Uterus (tissue), 4 donors: ENCODE measurements around the gene GIMAP2. TPM values are rescaled to one million over a fixed set of nuclear protein-coding genes. Genes with fewer than 3 reads are reported as not detected.

Experiments used
- DNase-seq, 2 donors: peaks; one replicate each; pipeline ENCODE4 v3.0.0-alpha.2; 2019 to 2020
- H3K27ac ChIP-seq, 2 donors: fragments of 200-600 bp; sonication (generic); 1 replicate in 1 of 2; 2 replicates in 1 of 2; pipeline ENCODE4 v1.5.1; 2016 to 2018
- H3K27me3 ChIP-seq, 2 donors: fragments of 200-600 bp; sonication (generic); one replicate each; pipeline ENCODE4 v1.5.1; 2018 to 2019; ENCODE audit warnings: control low read depth in 1 of 2
- H3K36me3 ChIP-seq, 2 donors: fragments of 200-600 bp; sonication (generic); one replicate each; pipeline ENCODE4 v1.5.1; 2019; ENCODE audit warnings: control low read depth in 1 of 2
- H3K4me1 ChIP-seq, 2 donors: fragments of 200-600 bp; sonication (generic); one replicate each; pipeline ENCODE4 v1.5.1; 2018 to 2019; ENCODE audit warnings: control low read depth in 1 of 2
- H3K4me3 ChIP-seq, 2 donors: fragments of 200-600 bp; sonication (generic); 1 replicate in 1 of 2; 2 replicates in 1 of 2; pipeline ENCODE4 v1.5.1; 2018 to 2019; ENCODE audit warnings: mild to moderate bottlenecking in 1 of 2
- H3K9me3 ChIP-seq, 2 donors: fragments of 200-600 bp; sonication (generic); one replicate each; pipeline ENCODE4 v1.5.1; 2019; ENCODE audit warnings: control low read depth in 1 of 2
- POLR2A ChIP-seq, 2 donors: fragments of 450-650 bp; IDR thresholded peaks; one replicate each; pipeline ENCODE4 v1.6.1; 2016; ENCODE audit warnings: antibody characterized with exemption in 2 of 2, mild to moderate bottlenecking in 1 of 2, moderate library complexity in 1 of 2
- intact Hi-C: fragments of 100-400 bp; cut with DNase I; formaldehyde crosslinking; loops from one replicate; pipeline ENCODE4 v1.15.1; 2023; ENCODE audit warnings: low total_unique reads
- total RNA-seq, 4 donors: library from RNA; depleted of rRNA in 3 of 4; stranded (reverse); fragments of >200 nt in 3 of 4; gene quantifications; one replicate each; pipeline versions ENCODE4 v1.1.0 to v1.2.4, GENCODE V29; 2014 to 2023
- TF ChIP-seq, protein P1 (sequence below), 4 experiments: fragments of 200-600 bp in 2 of 4; fragments of 450-650 bp in 2 of 4; sonication (generic) in 2 of 4; IDR thresholded peaks; one replicate each; pipeline ENCODE4 v1.5.1; 2016 to 2019; ENCODE audit warnings: antibody characterized with exemption in 4 of 4, mild to moderate bottlenecking in 2 of 4, moderate library complexity in 1 of 4
- donor health status: DM: yes; HTN: yes; CAD: no.

Gene GIMAP2
- total RNA-seq, 4 donors from 2014 or later = 20.1 to 59.7 (median 35.1) TPM

DNA sequence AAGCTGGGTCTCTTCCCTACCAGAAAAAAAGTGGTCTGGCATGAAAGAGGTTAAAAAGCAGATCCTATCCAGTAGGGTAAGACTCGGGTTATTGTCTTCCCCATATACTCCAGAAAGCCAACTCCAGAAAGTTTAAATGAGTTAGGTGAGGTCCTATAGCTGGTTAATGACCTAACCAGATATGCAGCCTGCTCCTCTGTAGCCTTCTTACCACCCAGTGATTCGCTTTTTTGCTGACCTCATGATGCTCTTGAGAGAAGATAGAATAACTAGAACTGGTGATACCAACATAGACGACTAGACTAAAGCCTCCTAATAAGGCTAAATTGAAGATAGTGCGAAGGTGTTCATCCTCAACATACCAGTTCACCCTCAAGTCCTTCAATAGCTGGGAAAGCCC is 30.2 kb downstream of the GIMAP2 start:
- intact Hi-C loops = no loop called here
- DNase-seq = no peak
- Histone ChIP-seq H3K4me1 (no peaks in the 10 kb centered on the region), H3K27ac (peak overlapping the region; percentile 57 to 80), H3K4me3 (no peak overlapping the region), H3K27me3 (no peaks in the 10 kb centered on the region), H3K9me3 (no peaks in the 10 kb centered on the region), H3K36me3 (no peaks in the 10 kb centered on the region)
- TF ChIP-seq, protein P1, sequence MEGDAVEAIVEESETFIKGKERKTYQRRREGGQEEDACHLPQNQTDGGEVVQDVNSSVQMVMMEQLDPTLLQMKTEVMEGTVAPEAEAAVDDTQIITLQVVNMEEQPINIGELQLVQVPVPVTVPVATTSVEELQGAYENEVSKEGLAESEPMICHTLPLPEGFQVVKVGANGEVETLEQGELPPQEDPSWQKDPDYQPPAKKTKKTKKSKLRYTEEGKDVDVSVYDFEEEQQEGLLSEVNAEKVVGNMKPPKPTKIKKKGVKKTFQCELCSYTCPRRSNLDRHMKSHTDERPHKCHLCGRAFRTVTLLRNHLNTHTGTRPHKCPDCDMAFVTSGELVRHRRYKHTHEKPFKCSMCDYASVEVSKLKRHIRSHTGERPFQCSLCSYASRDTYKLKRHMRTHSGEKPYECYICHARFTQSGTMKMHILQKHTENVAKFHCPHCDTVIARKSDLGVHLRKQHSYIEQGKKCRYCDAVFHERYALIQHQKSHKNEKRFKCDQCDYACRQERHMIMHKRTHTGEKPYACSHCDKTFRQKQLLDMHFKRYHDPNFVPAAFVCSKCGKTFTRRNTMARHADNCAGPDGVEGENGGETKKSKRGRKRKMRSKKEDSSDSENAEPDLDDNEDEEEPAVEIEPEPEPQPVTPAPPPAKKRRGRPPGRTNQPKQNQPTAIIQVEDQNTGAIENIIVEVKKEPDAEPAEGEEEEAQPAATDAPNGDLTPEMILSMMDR (IDR thresholded peaks at IDR 0.05) = no peak
- TF ChIP-seq POLR2A (IDR thresholded peaks at IDR 0.05) = no peak

DNA sequence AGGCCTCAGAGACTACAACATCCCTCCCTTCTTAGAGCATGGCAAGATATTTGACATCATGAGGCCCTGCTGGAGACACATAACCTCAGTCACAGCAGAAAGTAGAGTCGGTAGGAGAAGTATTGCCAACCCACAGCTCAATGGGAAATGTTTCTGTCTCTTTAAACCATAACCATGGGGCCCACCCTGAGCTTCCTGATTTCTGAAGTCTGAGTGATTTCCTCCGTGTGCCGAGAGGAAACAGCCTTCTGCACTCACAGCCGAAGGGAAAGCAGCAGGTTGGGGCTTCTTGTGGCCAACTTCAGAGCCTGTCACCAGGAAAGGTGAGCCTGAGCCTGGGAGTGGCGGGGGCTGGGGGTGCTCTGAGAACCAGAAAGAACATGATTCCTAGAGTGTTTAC is 30.9 kb downstream of the GIMAP2 start, which contains the start of gene GIMAP1:
GIMAP1 (plus strand) TSS at position 246 of the 400 bp plus-strand sequence. CDS start 2,435 bp downstream, outside the sequence.
- peak within 1 kb of the TSS; percentile 20 to 27 for H3K4me3 ChIP-seq
- peak in 1 of 2 donors; percentile 51 for DNase-seq
- TF ChIP-seq, protein P1 (IDR thresholded peaks at IDR 0.05) = no peak
- TF ChIP-seq POLR2A (IDR thresholded peaks at IDR 0.05) = peak in 1 of 2 donors; percentile 46
- H3K27ac ChIP-seq = peak within 1 kb of the TSS; percentile 58 to 80
- no peaks in the 10 kb centered on the region for H3K9me3 ChIP-seq
- H3K27me3 ChIP-seq = no peaks in the 10 kb centered on the region
- no peaks in the 10 kb centered on the region for H3K36me3 ChIP-seq
- intact Hi-C loops = no loop called here
- no peaks in the 10 kb centered on the region for H3K4me1 ChIP-seq

DNA sequence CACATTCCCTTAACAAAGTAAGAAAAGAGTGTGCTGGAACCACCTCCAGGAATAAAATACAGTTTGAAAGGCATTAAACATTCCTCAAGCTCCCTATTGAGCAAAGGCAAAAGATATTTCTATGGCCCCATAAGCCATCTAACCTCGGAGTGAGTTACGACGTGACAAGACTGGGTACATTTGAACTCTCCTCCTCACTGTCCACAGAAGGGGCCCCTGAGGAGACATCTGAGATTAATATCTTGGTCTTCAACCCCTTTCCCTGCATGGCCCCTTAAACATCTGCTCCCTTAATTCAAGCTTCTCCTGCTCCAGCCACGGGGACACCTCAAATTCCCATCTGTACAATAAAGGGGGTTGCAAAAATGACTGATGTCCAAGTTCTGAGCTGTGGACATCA is 31.4 kb downstream of the GIMAP2 start:
- Histone ChIP-seq H3K36me3 (no peaks in the 10 kb centered on the region), H3K4me3 (peak overlapping the region; percentile 20 to 27), H3K27ac (peak overlapping the region; percentile 58 to 80), H3K4me1 (no peaks in the 10 kb centered on the region), H3K27me3 (no peaks in the 10 kb centered on the region), H3K9me3 (no peaks in the 10 kb centered on the region)
- DNase-seq = no peak
- intact Hi-C loops = no loop called here
- TF ChIP-seq POLR2A (IDR thresholded peaks at IDR 0.05) = no peak
- TF ChIP-seq, protein P1 (IDR thresholded peaks at IDR 0.05) = no peak

DNA sequence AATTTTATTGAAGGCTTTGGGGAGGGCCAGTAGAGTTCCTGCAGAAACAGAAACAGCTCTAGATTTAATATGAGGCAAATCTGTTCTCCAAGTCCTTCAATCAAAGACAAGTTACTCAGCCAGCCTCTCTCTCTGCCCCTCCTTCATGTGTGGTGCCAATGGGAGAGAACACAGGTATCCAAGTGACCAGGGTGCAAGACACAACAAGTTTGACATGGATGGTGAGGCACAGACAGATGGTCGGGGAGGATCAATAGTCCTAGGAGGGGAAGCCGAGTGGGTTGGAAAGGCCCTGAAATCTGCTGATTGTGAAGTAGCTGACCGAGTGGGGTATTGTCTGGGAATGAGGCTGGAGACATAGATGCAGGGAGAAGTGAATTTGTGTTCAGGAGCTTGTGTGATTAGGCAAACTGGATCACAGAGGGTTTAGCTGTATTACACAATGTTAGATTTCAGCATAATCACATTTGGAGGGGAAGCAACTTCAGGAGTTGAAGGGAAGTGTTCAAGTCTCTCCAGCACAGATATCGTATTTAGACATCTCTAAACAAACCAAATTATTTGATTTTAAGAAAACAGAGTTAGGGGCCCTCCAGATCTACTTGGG is 32.4 kb downstream of the GIMAP2 start:
- no peak for DNase-seq
- Histone ChIP-seq H3K36me3 (no peaks in the 10 kb centered on the region), H3K27me3 (no peaks in the 10 kb centered on the region), H3K9me3 (no peaks in the 10 kb centered on the region), H3K4me3 (peak overlapping the region; percentile 9 to 27), H3K4me1 (no peaks in the 10 kb centered on the region), H3K27ac (peak overlapping the region; percentile 58 to 80)
- intact Hi-C loops = no loop called here
- TF ChIP-seq, protein P1 (IDR thresholded peaks at IDR 0.05) = no peak
- no peak for TF ChIP-seq POLR2A (IDR thresholded peaks at IDR 0.05)

DNA sequence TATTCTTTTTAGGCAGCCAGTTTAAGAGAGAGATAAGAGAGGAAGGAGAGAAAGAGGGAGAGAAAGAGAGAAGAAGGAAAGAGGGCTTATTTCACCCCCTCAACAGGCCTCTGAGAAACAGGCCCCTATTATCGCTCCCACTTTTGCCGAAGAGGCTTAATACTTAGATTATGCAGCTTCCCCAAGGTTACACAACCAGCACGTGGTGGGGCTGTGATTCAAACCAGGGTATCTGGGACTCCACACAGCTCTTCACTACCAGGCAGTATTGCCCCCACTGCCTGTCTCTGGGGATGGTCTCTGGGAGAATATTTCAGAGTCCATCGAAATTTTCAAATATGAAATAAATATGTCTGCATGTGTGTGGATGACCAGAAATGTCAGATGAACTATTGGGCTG is 33.9 kb downstream of the GIMAP2 start:
- no peaks in the 10 kb centered on the region for H3K4me1 ChIP-seq
- no peaks in the 10 kb centered on the region for H3K36me3 ChIP-seq
- H3K27me3 ChIP-seq = no peaks in the 10 kb centered on the region
- no peaks in the 10 kb centered on the region for H3K9me3 ChIP-seq
- H3K27ac ChIP-seq = peak overlapping the region in 1 of 2 donors; percentile 80
- no peak for TF ChIP-seq POLR2A (IDR thresholded peaks at IDR 0.05)
- TF ChIP-seq, protein P1 (IDR thresholded peaks at IDR 0.05) = no peak
- intact Hi-C loops = no loop called here
- H3K4me3 ChIP-seq = no peak overlapping the region
- no peak for DNase-seq
